ENCODE results near the gene MSRB3. TPM values are rescaled to one million over a fixed set of nuclear protein-coding genes. Genes with fewer than 3 reads are reported as not detected.

Gene MSRB3
- total and polyA plus RNA-seq, 2 donors (not counting 3 experiments of a cell fraction or from before 2014, with no cell fraction given), result 20.0 to 59.3 TPM

GRCh38 chr12:65305346-65305950 lies 27.0 kb downstream of the MSRB3 start:
- dilution Hi-C loops (cut with MboI; ENCODE audit: extremely low pct_ligation_motif_present, low sequenced_read_pairs), result no loop called here

More at GRCh38 chr12:65305346-65305950, 27.0 kb downstream of the MSRB3 start:
- Histone ChIP-seq H3K36me3 (ENCODE audit: control insufficient read depth in 2 of 2, extremely low read depth in 1 of 2, insufficient read depth in 2 of 2, low read length in 2 of 2) (no peaks in the 10 kb centered on the region), H3K9me1 (replicated peaks; ENCODE audit: control insufficient read depth, extremely low read depth, insufficient read depth, low read length) (no peaks in the 10 kb centered on the region), H3K4me1 (ENCODE audit: control insufficient read depth, extremely low read depth, insufficient read depth, low read length) (peaks cover 46% of the 10 kb centered on the region), H3K27me3 (ENCODE audit: control insufficient read depth in 2 of 2, insufficient read depth in 2 of 2, low read length in 2 of 2) (no peaks in the 10 kb centered on the region), H3K9me3 (replicated peaks; ENCODE audit: control insufficient read depth, insufficient read depth, low read length) (no peaks in the 10 kb centered on the region), H2AFZ (ENCODE audit: low read depth, low read length) (no peak overlapping the region), H3K4me3 (replicated peaks in 1 of 3; ENCODE audit: insufficient read depth in 1 of 3, low read depth in 1 of 3, low read length in 3 of 3) (no peak overlapping the region), H3K4me2 (ENCODE audit: insufficient read depth, low read length) (no peak overlapping the region), H4K20me1 (replicated peaks; ENCODE audit: control insufficient read depth, extremely low read depth, insufficient read depth, low read length) (no peaks in the 10 kb centered on the region), H3K9ac (replicated peaks; ENCODE audit: extremely low read depth, insufficient read depth, low read length) (no peak overlapping the region), H3K27ac (ENCODE audit: insufficient read depth, low read depth, low read length) (peak overlapping the region; percentile 96), H3K79me2 (ENCODE audit: control insufficient read depth, insufficient read depth, low read length) (peaks cover 46% of the 10 kb centered on the region)
- TF ChIP-seq POLR2A (IDR thresholded peaks at IDR 0.05; ENCODE audit: low read depth, low read length) (no peak), JUN (IDR thresholded peaks at IDR 0.05; ENCODE audit: borderline replicate concordance, insufficient read depth, insufficient read length, low read depth) (no peak), FOS (IDR thresholded peaks at IDR 0.05; ENCODE audit: borderline replicate concordance, insufficient read depth, low read length) (no peak), POLR2AphosphoS5 (IDR thresholded peaks at IDR 0.05; ENCODE audit: insufficient read depth, low read depth, low read length) (no peak), GATA2 (IDR thresholded peaks at IDR 0.05; ENCODE audit: insufficient read depth, insufficient read length, low read depth, low read length) (no peak), EZH2 (IDR thresholded peaks at IDR 0.05; ENCODE audit: borderline replicate concordance, low read depth, low read length, severe bottlenecking) (no peak), MYC (IDR thresholded peaks at IDR 0.05; ENCODE audit: low read depth, low read length) (no peak), CTCF (IDR thresholded peaks at IDR 0.05; ENCODE audit: extremely low read depth in 1 of 2, insufficient read depth in 1 of 2, low read depth in 1 of 2, low read length in 2 of 2) (no peak), MAX (IDR thresholded peaks at IDR 0.05; ENCODE audit: insufficient read depth, insufficient read length) (no peak)
- intact Hi-C loops (cut with micrococcal nuclease), result loop anchor here (5.0 kb wide), 2 partner anchors 577 to 642 kb away; no protein-coding TSS in a partner anchor
- FAIRE-seq, result no peak
- no TSS peak for BruUV-seq (replicated peaks)
- ChIA-PET POLR2A (no interaction called here), CTCF (interaction anchor here (1.0 to 2.0 kb wide), 14 partner anchors 12 to 815 kb away, joined by 3 to 10 read pairs (median 4); no protein-coding TSS in a partner anchor)
- no peak for DNase-seq (ENCODE audit: low read depth, low spot score)
